Measurements from ENCODE around the gene ABTB1.

The ABTB1 gene

GRCh38 chr3:127722091-127722784, 49.5 kb downstream of the ABTB1 start:
- DNase-seq: no peak

- peak; percentile 58 for DNase-seq
Measured at GRCh38 chr3:127723011-127723567, 50.3 kb downstream of the ABTB1 start.

- no peak for DNase-seq
Measured at GRCh38 chr3:127726894-127727293, 54.1 kb downstream of the ABTB1 start.

- DNase-seq: no peak
Measured at GRCh38 chr3:127728417-127729015, 55.8 kb downstream of the ABTB1 start.

- DNase-seq: no peak
Measured at GRCh38 chr3:127729556-127730056, 56.9 kb downstream of the ABTB1 start.

- no peak for DNase-seq
Measured at GRCh38 chr3:127730171-127730570, 57.4 kb downstream of the ABTB1 start.

Data from DMS 273 treated with DMSO at 0.1 percent for 48 hours (cell line).